ENCODE results near the gene OR51A7.

Gene OR51A7

DNA sequence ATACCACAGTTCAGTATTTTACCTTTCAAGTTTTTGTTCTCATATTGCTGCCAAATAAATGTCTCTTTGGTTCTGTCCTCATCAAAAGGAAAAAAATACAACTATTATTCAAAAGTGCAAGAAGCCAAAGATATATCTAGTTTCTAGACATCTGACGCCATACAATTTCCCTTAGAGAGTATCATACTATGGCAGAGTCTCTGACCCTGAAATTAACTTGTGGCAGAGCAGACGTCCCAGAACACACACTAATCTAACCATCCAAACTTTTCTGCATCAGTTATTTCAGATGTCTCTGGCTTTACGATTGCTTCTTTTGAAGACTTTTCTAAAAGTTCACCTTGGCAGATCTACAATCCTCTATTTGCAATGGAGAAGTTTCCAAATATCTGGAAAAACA, 19.2 kb upstream of the OR51A7 start:
- WGBS, 2 donors (ENCODE audit: extremely low coverage in 2 of 2, insufficient read length in 2 of 2, insufficient replicate concordance in 1 of 2) = no CpG with 5 or more reads among the region's 3 CpGs
- Histone ChIP-seq H2BK12ac (ENCODE audit: low read length) (no peak overlapping the region), H3K18ac (ENCODE audit: low read length) (no peak overlapping the region), H3K36me3 (replicated peaks in 1 of 2; ENCODE audit: control insufficient read depth in 2 of 2, insufficient read depth in 2 of 2, low read length in 2 of 2) (no peaks in the 10 kb centered on the region), H3K27ac (replicated peaks; ENCODE audit: low read length) (no peak overlapping the region), H3K4me1 (ENCODE audit: control insufficient read depth in 2 of 2, insufficient read depth in 1 of 2, low read depth in 1 of 2, low read length in 2 of 2) (no peaks in the 10 kb centered on the region), H3K9me3 (replicated peaks in 1 of 2; ENCODE audit: control insufficient read depth in 2 of 2, insufficient read depth in 1 of 2, low read depth in 1 of 2, low read length in 2 of 2) (no peaks in the 10 kb centered on the region), H3K23ac (ENCODE audit: low read depth, low read length, poor library complexity) (no peak overlapping the region), H3K4ac (ENCODE audit: low read length) (no peak overlapping the region), H3K9ac (ENCODE audit: low read depth, low read length, poor library complexity) (no peak overlapping the region), H3K79me1 (ENCODE audit: low read depth, low read length) (no peaks in the 10 kb centered on the region), H4K91ac (ENCODE audit: low read depth, low read length, poor library complexity) (no peak overlapping the region), H2AK5ac (ENCODE audit: low read depth, low read length) (no peak overlapping the region), H3K4me3 (ENCODE audit: low read length in 2 of 2) (no peak overlapping the region), H4K8ac (ENCODE audit: low read depth, low read length) (no peak overlapping the region), H2BK15ac (ENCODE audit: low read length) (no peak overlapping the region), H3K27me3 (ENCODE audit: control insufficient read depth in 3 of 3, insufficient read depth in 3 of 3, low read depth in 1 of 3, low read length in 3 of 3) (no peaks in the 10 kb centered on the region), H3K14ac (ENCODE audit: low read length) (no peak overlapping the region), H3K4me2 (ENCODE audit: insufficient read depth, low read length, poor library complexity, severe bottlenecking) (no peak overlapping the region), H2AFZ (ENCODE audit: low read length) (no peak overlapping the region), H2BK120ac (ENCODE audit: low read depth, low read length) (no peak overlapping the region), H2BK5ac (ENCODE audit: low read length) (no peak overlapping the region)
- no peak for DNase-seq (ENCODE audit: low spot score)

DNA sequence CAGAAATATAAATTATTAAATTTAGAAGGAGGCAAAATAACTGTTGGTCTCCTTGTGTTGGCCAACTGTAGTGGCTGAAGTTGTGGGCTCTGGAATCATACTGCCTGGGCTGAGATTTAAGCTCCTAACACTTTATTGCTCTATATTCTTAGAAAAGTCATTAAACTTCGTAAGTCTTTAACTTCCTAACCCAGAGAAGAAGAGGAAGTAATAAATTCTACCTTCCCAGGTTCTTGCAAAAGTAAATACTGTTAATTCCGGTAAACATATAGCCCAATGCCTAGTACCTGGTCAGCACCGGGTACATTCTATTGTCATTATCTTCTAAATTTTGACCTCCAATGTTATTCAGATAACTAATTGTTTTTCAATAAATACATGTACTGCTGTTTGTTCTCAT, 17.4 kb upstream of the OR51A7 start:
- H3K79me1 ChIP-seq (ENCODE audit: low read depth, low read length) = no peaks in the 10 kb centered on the region
- no peak for DNase-seq (ENCODE audit: low spot score)
- no peaks in the 10 kb centered on the region for H3K36me3 ChIP-seq (replicated peaks in 1 of 2; ENCODE audit: control insufficient read depth in 2 of 2, insufficient read depth in 2 of 2, low read length in 2 of 2)
- H3K4me1 ChIP-seq (ENCODE audit: control insufficient read depth in 2 of 2, insufficient read depth in 1 of 2, low read depth in 1 of 2, low read length in 2 of 2) = no peaks in the 10 kb centered on the region
- H3K4me3 ChIP-seq (ENCODE audit: low read length in 2 of 2) = no peak overlapping the region
- H3K27ac ChIP-seq (replicated peaks; ENCODE audit: low read length) = no peak overlapping the region
- H2AFZ ChIP-seq (ENCODE audit: low read length) = no peak overlapping the region
- no peak overlapping the region for H2BK120ac ChIP-seq (ENCODE audit: low read depth, low read length)
- H3K9ac ChIP-seq (ENCODE audit: low read depth, low read length, poor library complexity) = no peak overlapping the region
- H3K4me2 ChIP-seq (ENCODE audit: insufficient read depth, low read length, poor library complexity, severe bottlenecking) = no peak overlapping the region
- no peaks in the 10 kb centered on the region for H3K9me3 ChIP-seq (replicated peaks in 1 of 2; ENCODE audit: control insufficient read depth in 2 of 2, insufficient read depth in 1 of 2, low read depth in 1 of 2, low read length in 2 of 2)
- H3K4ac ChIP-seq (ENCODE audit: low read length) = no peak overlapping the region
- no peak overlapping the region for H3K23ac ChIP-seq (ENCODE audit: low read depth, low read length, poor library complexity)
- H2BK5ac ChIP-seq (ENCODE audit: low read length) = no peak overlapping the region
- no peak overlapping the region for H2AK5ac ChIP-seq (ENCODE audit: low read depth, low read length)
- no peak overlapping the region for H2BK15ac ChIP-seq (ENCODE audit: low read length)
- WGBS, 2 donors (ENCODE audit: extremely low coverage in 2 of 2, insufficient read length in 2 of 2, insufficient replicate concordance in 1 of 2) = no CpG with 5 or more reads among the region's 3 CpGs
- no peak overlapping the region for H3K18ac ChIP-seq (ENCODE audit: low read length)
- H3K27me3 ChIP-seq (ENCODE audit: control insufficient read depth in 3 of 3, insufficient read depth in 3 of 3, low read depth in 1 of 3, low read length in 3 of 3) = no peaks in the 10 kb centered on the region
- H2BK12ac ChIP-seq (ENCODE audit: low read length) = no peak overlapping the region
- H4K8ac ChIP-seq (ENCODE audit: low read depth, low read length) = no peak overlapping the region
- H3K14ac ChIP-seq (ENCODE audit: low read length) = no peak overlapping the region
- H4K91ac ChIP-seq (ENCODE audit: low read depth, low read length, poor library complexity) = no peak overlapping the region

DNA sequence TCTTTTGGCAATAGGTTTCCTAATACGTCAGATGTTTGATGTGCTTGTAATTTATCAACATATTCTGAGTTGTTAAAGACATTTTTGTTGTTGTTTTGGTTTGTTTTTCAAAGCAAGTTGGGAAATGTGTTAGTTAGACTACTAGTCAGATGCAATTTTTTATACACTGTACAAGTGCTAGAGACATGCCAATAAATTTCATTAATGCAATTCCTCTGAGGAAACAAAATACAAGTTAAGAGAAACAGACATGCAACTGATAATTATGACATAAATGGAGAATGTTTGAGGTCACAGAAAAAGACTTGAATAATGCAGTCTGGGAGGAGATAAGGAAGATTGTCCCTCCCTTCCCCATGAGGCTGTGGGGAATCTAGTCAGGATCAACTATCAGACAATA, 16.0 kb upstream of the OR51A7 start:
- Histone ChIP-seq H2BK15ac (ENCODE audit: low read length) (no peak overlapping the region), H2AFZ (ENCODE audit: low read length) (no peak overlapping the region), H3K23ac (ENCODE audit: low read depth, low read length, poor library complexity) (no peak overlapping the region), H2AK5ac (ENCODE audit: low read depth, low read length) (no peak overlapping the region), H3K4me2 (ENCODE audit: insufficient read depth, low read length, poor library complexity, severe bottlenecking) (no peak overlapping the region), H3K4me1 (ENCODE audit: control insufficient read depth in 2 of 2, insufficient read depth in 1 of 2, low read depth in 1 of 2, low read length in 2 of 2) (no peaks in the 10 kb centered on the region), H2BK12ac (ENCODE audit: low read length) (no peak overlapping the region), H3K27ac (replicated peaks; ENCODE audit: low read length) (no peak overlapping the region), H4K91ac (ENCODE audit: low read depth, low read length, poor library complexity) (no peak overlapping the region), H3K4ac (ENCODE audit: low read length) (no peak overlapping the region), H3K27me3 (ENCODE audit: control insufficient read depth in 3 of 3, insufficient read depth in 3 of 3, low read depth in 1 of 3, low read length in 3 of 3) (no peaks in the 10 kb centered on the region), H4K8ac (ENCODE audit: low read depth, low read length) (no peak overlapping the region), H3K36me3 (replicated peaks in 1 of 2; ENCODE audit: control insufficient read depth in 2 of 2, insufficient read depth in 2 of 2, low read length in 2 of 2) (no peaks in the 10 kb centered on the region), H3K18ac (ENCODE audit: low read length) (no peak overlapping the region), H3K79me1 (ENCODE audit: low read depth, low read length) (no peaks in the 10 kb centered on the region), H3K14ac (ENCODE audit: low read length) (no peak overlapping the region), H3K4me3 (ENCODE audit: low read length in 2 of 2) (no peak overlapping the region), H3K9me3 (replicated peaks in 1 of 2; ENCODE audit: control insufficient read depth in 2 of 2, insufficient read depth in 1 of 2, low read depth in 1 of 2, low read length in 2 of 2) (no peaks in the 10 kb centered on the region), H2BK5ac (ENCODE audit: low read length) (no peak overlapping the region), H3K9ac (ENCODE audit: low read depth, low read length, poor library complexity) (no peak overlapping the region), H2BK120ac (ENCODE audit: low read depth, low read length) (no peak overlapping the region)
- no CpG with 5 or more reads among the region's 1 CpG for WGBS, 2 donors (ENCODE audit: extremely low coverage in 2 of 2, insufficient read length in 2 of 2, insufficient replicate concordance in 1 of 2)
- DNase-seq (ENCODE audit: low spot score) = no peak

DNA sequence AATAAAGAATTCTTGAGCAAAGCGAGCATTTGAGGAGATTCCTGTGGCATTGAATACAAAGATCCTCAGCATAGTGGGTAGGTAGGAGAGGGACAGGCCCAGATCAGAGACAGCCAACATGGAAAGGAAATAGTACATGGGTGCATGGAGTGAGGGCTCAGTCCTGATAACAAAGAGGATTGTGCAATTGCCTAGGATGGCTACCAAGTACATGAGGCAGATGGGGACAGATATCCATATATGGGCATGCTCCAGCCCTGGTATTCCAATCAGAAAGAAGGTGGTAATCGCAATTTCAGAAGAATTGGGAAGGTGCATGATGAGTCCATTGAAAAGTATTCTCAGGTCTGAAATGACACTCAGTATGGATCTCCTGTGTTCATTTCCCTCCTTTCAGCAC, 13.3 kb upstream of the OR51A7 start:
- H3K4me2 ChIP-seq (ENCODE audit: insufficient read depth, low read length, poor library complexity, severe bottlenecking) = no peak overlapping the region
- no peak overlapping the region for H3K4ac ChIP-seq (ENCODE audit: low read length)
- DNase-seq (ENCODE audit: low spot score) = no peak
- no peak overlapping the region for H2BK120ac ChIP-seq (ENCODE audit: low read depth, low read length)
- no peak overlapping the region for H3K27ac ChIP-seq (replicated peaks; ENCODE audit: low read length)
- no peak overlapping the region for H3K4me3 ChIP-seq (ENCODE audit: low read length in 2 of 2)
- no CpG with 5 or more reads among the region's 2 CpGs for WGBS, 2 donors (ENCODE audit: extremely low coverage in 2 of 2, insufficient read length in 2 of 2, insufficient replicate concordance in 1 of 2)
- H3K4me1 ChIP-seq (ENCODE audit: control insufficient read depth in 2 of 2, insufficient read depth in 1 of 2, low read depth in 1 of 2, low read length in 2 of 2) = no peaks in the 10 kb centered on the region
- H4K8ac ChIP-seq (ENCODE audit: low read depth, low read length) = no peak overlapping the region
- no peak overlapping the region for H3K18ac ChIP-seq (ENCODE audit: low read length)
- no peak overlapping the region for H2BK12ac ChIP-seq (ENCODE audit: low read length)
- no peak overlapping the region for H3K9ac ChIP-seq (ENCODE audit: low read depth, low read length, poor library complexity)
- H2AFZ ChIP-seq (ENCODE audit: low read length) = no peak overlapping the region
- H3K36me3 ChIP-seq (replicated peaks in 1 of 2; ENCODE audit: control insufficient read depth in 2 of 2, insufficient read depth in 2 of 2, low read length in 2 of 2) = no peaks in the 10 kb centered on the region
- no peak overlapping the region for H2BK15ac ChIP-seq (ENCODE audit: low read length)
- H3K9me3 ChIP-seq (replicated peaks in 1 of 2; ENCODE audit: control insufficient read depth in 2 of 2, insufficient read depth in 1 of 2, low read depth in 1 of 2, low read length in 2 of 2) = no peaks in the 10 kb centered on the region
- H3K14ac ChIP-seq (ENCODE audit: low read length) = no peak overlapping the region
- H4K91ac ChIP-seq (ENCODE audit: low read depth, low read length, poor library complexity) = no peak overlapping the region
- no peak overlapping the region for H2BK5ac ChIP-seq (ENCODE audit: low read length)
- no peaks in the 10 kb centered on the region for H3K79me1 ChIP-seq (ENCODE audit: low read depth, low read length)
- H3K27me3 ChIP-seq (ENCODE audit: control insufficient read depth in 3 of 3, insufficient read depth in 3 of 3, low read depth in 1 of 3, low read length in 3 of 3) = no peaks in the 10 kb centered on the region
- no peak overlapping the region for H2AK5ac ChIP-seq (ENCODE audit: low read depth, low read length)
- no peak overlapping the region for H3K23ac ChIP-seq (ENCODE audit: low read depth, low read length, poor library complexity)
